ENCODE data around the gene VSTM4.

DNA sequence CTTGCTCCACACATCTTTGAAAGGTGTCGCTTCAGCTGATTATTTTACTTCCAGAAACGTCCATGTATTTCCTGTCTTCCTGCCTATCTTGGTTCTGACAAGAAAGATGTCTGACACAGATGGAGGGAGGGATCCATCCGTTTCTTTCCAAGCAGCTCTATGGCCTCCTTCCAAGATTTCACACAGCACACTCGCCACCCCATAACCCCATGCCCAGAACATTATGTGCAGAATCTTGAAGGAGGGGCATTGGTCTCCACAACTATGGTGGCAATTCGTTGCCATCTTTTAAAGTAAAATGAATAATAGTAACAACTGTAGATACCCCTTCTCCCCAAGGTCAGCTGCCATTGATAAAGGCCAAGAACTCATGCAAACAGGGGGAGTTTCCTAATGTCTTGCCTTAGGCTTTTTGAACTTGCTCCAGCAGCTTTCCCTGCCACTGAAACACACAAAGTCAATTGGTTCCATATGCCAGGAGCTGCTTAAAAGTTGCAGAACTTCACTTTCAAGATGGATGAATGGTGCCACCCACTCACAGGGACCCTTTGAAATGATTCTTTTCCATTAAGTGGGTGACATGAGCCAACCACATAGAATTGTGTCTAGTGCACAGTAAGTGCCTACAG lies 60.0 kb downstream of the VSTM4 start:
- TF ChIP-seq NR3C1 (CRISPR knock-in tag; conservative IDR thresholded peaks at IDR 0.05; ENCODE audit: low read depth) (no peak), JUN (CRISPR knock-in tag; IDR thresholded peaks at IDR 0.05) (no peak), CTCF (IDR thresholded peaks at IDR 0.05) (no peak)

Data from WTC11 (cell line).